SK-N-DZ (cell line): Measurements from ENCODE around the gene PACSIN3.
A peak's percentile ranks its signal among the peaks of the same experiment; 100 is the strongest.

ENCODE experiments used
- DNase-seq: peaks from one replicate; pipeline ENCODE4 v3.0.0-alpha.2; 2015; ENCODE audit warnings: low spot score

Gene PACSIN3

DNA sequence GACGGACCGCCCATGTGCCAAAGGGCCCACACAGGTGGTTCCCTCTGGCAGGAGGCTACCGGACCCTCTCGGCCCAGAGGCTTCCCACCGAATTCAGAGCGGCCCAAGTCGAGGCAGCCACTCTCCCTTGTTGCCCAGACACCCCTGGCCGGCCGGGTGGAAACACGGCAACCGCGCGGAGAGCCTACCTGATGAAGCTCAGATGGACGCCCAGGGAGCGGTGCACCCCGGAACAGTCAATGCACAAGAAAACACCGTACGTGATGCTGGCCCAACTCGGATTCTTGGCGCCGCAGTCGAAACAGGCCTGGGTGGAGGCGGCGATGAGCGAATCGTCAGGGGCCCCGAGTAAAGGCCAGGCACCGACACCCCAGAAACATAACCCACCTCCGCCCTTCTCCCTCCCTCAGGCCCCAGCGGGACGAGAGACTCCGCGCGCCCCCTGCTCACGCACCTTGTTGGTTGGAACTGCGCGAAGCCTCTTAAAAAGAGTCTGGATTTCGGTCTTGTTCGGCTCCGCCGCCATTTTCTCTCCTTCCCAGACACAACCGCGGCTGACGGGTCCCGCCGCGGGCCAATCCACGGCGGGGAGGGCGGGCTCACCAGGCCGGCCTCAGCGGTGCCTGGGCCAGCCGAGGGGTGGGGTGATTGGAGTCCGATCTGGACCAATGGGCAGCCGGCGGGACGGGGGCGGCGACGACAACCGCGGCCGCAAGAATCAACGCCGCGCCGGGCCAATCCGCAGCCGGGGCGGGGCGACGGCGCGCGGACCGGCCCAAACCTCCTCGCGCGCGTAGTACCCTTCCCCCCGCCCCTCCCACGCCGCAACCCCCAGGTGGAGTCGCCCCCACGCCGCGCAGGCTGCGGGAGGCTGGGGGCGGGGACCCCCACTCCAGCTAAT is 9.7 kb downstream of the PACSIN3 start, which contains the start of gene ARFGAP2:
ARFGAP2 (minus strand) TSS at position 552 of the 901 bp plus-strand sequence; CDS start at position 526, 26 bp downstream.
- peak; percentile 92 for DNase-seq

- no peak for DNase-seq
Observed at GRCh38 chr11:47175746-47176327, 10.4 kb downstream of the PACSIN3 start.

GRCh38 chr11:47172740-47173336 is 13.4 kb downstream of the PACSIN3 start:
- no peak for DNase-seq

DNA sequence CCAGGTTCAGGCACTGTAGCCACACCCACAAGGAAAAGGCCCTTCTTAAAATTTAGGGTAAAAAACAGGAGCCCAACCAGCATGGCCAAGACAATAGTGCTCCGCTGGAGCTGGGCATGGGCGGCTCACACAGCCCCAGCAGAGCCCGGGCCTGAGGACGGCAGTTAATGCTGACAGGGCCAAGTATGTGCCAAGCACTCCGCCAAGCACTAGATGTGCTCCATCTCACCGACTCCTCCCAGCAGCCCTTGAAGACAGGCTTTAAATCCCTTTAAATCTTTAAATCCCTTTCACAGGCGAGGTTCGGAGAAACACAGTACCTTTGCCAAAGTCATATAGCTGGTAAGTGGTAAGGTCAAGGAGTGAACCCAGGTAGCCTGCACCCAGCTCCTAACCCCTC is 14.4 kb downstream of the PACSIN3 start:
- DNase-seq, result no peak

GRCh38 chr11:47171061-47171838 is 15.0 kb downstream of the PACSIN3 start:
- no peak for DNase-seq

GRCh38 chr11:47166368-47166767 is 19.9 kb downstream of the PACSIN3 start:
- DNase-seq, result no peak

DNA sequence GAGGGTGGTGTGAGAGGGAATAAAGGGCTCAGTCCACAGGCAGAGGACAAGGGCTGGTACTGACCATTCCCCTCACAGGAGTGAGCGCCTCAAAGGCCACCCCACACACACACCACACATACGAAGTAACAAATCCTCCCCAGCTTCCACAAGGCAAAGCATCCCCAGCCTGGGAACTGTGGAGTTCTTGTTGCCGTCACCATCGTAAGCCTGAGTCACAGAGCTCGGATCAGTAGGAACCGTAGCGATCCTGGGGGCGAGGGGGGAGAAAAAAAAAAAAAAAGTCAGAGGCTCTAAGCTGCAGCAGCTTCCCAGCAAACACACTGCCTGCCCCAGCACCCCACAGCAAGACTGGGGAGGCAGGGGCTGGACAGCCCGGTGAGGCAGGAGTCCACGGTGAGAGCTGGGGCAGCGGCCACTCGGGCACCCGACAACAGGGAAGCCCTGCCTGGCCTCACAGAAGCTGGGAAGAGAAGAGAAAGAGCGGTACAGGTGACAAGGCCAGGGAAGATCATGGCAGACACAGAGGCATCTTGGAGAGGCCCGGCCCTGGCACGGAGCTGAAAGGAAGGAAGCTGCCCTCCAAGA is 20.9 kb downstream of the PACSIN3 start:
- no peak for DNase-seq

DNA sequence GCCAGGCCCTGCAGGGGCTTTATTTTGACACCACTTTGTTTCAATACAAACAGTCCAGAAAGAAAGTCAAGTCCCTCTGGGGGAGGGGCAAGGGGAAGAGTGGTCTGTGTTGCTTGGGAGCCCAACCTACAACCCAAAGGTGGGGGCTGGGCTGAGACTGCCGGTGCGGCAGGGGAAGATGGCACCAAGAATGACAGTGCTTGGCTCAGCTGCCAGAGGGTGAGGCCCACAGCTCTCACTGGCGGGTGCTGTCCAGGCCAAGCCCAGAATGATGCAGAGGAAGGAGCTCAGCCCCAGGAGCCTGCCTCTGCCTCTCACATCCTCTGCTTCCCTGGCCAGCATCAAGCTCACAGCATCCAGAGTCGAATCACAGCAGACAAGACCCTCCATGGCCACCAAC is 21.9 kb downstream of the PACSIN3 start:
- no peak for DNase-seq

GRCh38 chr11:47163898-47164297 is 22.3 kb downstream of the PACSIN3 start:
- DNase-seq, result no peak

DNA sequence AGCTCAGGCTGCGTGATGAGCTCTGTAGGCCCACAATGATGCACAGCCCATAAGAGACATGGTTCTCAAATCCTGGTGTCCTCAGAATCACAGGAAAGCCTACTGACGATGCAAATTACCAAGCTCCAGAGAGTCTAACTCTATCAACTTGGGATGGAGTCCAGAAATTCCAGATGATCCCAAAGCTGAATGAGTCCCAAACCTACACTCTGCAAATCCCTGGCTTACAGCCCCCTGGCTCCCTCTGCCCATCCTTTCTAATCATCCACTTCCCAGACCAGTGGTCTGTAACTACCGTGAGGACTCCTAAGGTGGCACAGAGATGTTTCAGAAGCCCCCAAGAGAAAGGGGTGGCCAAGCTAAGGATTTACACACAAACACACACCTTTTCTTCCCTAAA is 23.0 kb downstream of the PACSIN3 start:
- no peak for DNase-seq

DNA sequence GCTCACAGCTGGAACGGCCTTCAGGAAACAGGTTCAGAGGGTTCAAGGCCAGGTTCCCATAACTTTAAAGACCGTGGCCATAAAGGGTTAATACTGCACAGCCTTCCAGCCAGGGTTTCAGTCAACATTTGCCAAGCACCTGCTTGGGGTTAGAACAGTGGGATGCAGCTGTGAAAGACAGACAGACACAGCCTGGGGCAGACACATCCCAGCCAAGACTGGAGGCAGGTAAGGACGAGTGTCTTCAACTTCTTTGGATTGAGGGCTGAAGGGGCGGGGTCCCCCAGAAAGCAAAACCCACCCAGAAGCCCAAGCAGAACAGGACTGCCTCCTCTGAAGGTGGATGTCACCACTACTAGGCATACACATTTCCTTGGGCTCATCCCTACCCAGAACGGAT is 23.8 kb downstream of the PACSIN3 start:
- no peak for DNase-seq

- no peak for DNase-seq
Observed at GRCh38 chr11:47161890-47162289, 24.3 kb downstream of the PACSIN3 start.

DNA sequence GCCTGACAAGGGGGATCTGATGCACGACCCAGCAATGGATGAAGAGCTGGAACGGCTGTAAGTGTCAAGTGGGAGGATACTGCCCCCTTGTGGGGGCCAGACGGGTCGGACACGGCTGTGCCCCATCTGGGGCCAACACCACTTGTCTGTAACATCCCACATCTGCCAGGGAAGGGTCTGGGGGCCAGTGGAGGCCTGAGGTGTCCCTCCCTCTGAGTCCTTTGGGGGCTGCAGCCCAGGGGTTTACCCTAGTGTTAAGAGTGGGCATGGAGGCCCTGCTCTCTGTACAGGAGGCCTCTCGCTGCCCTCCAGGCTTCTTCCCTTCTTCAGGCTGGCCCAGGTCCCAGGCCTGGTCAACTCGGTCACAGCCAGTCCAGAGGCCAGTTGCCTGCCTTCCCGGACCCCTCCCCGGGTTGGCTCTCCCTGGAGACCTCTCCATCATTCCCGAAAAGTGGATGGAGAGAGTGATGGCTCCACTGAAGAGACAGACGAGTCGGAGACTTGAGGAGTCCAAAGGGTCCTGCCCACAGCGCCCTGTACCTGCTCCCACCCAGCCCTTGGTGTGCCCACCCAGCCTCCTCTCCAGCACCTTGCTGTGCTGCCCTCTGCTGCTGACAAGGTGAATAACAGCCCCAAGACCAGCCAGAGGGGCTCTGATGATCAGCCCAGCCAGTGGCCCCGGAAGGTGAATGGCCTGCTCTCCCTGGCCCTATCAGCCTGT is 24.9 kb downstream of the PACSIN3 start:
- DNase-seq, result peak; percentile 71

DNA sequence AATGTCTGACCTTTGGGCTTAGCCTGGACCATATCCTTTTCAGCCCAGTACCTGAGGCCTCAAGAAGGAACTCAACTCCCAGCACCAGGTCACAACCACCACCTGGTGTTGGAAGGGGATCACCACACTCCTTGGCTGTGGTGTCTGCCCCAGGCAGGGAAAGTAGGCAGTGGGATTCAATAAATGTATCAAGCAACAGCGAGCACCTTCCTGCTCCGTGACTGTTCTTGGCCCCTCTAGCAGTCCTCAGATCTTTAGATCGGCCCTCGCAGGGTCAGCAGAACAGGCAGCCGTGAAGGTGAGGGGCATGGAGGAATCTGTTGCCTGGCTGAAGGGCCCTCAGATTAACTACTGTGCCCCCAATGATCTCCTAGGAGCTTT is 25.5 kb downstream of the PACSIN3 start:
- no peak for DNase-seq

GRCh38 chr11:47158242-47158641 is 28.0 kb downstream of the PACSIN3 start:
- DNase-seq, result no peak

GRCh38 chr11:47157805-47158204 is 28.4 kb downstream of the PACSIN3 start:
- no peak for DNase-seq

- DNase-seq, result no peak
Observed at GRCh38 chr11:47156951-47157350, 29.3 kb downstream of the PACSIN3 start.

DNA sequence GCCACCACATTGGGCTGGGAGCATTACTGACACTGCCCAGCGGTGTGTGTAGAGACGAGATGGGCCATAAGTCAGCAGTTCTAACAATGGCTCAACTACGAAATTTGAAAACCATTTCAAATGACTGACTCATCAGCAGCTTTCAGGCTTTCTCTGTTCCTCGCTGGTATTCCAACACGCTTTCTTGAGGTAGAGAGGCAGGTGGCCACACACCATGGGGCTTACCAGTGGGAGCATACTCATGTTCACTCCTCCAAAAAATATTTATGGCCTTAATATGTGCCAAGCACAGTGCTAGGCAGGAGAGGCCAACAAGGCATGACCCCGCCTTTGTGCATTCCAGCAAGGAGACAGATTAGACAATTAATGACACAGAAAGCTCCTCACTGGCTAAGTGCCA is 29.9 kb downstream of the PACSIN3 start:
- DNase-seq, result no peak

GRCh38 chr11:47155879-47156278 is 30.4 kb downstream of the PACSIN3 start:
- DNase-seq, result no peak

GRCh38 chr11:47154616-47155570 is 31.3 kb downstream of the PACSIN3 start:
- no peak for DNase-seq
